PFSK-1 (cell line): ENCODE results near the gene MAML2.

Experiments
- FOXP2 ChIP-seq: optimal IDR thresholded peaks from 2 replicates; pipeline ENCODE3; 2011; ENCODE audit warnings: borderline replicate concordance, control low read depth, inconsistent platforms; ENCODE audit not compliant: insufficient read depth; ENCODE audit errors: extremely low read length, extremely low read depth
- POLR2AphosphoS5 ChIP-seq: IDR thresholded peaks from 2 replicates; pipeline ENCODE4 v1.6.1; 2012; ENCODE audit warnings: low read depth, mild to moderate bottlenecking, control low read depth, low read length, moderate library complexity
- SIN3A ChIP-seq: IDR thresholded peaks from 2 replicates; pipeline ENCODE4 v1.6.1; 2012; ENCODE audit warnings: mild to moderate bottlenecking, low read length, moderate library complexity, borderline replicate concordance; ENCODE audit not compliant: insufficient read depth
- TAF1 ChIP-seq: IDR thresholded peaks from 2 replicates; pipeline ENCODE4 v1.6.1; 2012; ENCODE audit warnings: low read length, control low read depth, borderline replicate concordance; ENCODE audit not compliant: insufficient read depth
- TF ChIP-seq, protein P1 (sequence below), 2 experiments: IDR thresholded peaks; 2 replicates each; pipeline versions ENCODE4 v1.6.1 to v1.8.0; 2011 to 2012; ENCODE audit warnings: low read depth in 2 of 2, low read length in 2 of 2, control low read depth in 1 of 2, inconsistent platforms in 1 of 2, mild to moderate bottlenecking in 1 of 2, moderate library complexity in 1 of 2; ENCODE audit not compliant: insufficient read depth in 1 of 2

The MAML2 gene

DNA sequence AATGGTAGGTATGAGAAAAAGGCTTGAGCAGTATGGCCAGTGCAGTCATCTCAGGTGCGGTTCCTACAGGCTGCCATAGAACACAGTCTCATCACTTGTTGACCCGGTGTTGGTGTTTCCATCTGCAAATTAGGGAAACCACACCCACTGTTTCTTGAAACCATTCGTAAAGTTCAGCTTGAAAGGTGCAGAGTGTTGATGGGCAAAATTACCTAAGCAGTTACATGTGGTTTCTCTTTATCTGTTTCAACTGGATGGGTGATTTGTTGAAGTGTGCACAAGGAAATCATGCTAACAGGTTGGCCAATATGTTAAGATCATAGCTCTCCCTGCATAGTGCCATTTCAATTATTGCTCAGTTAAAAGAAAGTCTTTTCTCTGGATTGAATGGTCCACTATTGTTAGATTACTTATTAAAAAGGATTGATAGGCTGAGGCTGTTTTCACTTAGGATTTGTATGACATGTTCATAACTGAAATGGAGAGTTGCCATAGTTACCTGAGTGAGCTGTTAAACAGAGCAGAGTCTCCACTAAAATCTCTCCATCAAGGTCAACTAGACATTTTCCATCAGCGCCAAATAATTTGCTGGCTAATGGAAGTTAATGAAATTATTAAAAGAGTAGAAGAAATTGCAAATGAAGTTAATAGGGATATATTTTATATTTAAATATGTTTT, 215.9 kb downstream of the MAML2 start:
- no peak for TF ChIP-seq TAF1
- no peak for TF ChIP-seq SIN3A
- no peak for TF ChIP-seq POLR2AphosphoS5
- no peak for TF ChIP-seq FOXP2
- TF ChIP-seq, protein P1, sequence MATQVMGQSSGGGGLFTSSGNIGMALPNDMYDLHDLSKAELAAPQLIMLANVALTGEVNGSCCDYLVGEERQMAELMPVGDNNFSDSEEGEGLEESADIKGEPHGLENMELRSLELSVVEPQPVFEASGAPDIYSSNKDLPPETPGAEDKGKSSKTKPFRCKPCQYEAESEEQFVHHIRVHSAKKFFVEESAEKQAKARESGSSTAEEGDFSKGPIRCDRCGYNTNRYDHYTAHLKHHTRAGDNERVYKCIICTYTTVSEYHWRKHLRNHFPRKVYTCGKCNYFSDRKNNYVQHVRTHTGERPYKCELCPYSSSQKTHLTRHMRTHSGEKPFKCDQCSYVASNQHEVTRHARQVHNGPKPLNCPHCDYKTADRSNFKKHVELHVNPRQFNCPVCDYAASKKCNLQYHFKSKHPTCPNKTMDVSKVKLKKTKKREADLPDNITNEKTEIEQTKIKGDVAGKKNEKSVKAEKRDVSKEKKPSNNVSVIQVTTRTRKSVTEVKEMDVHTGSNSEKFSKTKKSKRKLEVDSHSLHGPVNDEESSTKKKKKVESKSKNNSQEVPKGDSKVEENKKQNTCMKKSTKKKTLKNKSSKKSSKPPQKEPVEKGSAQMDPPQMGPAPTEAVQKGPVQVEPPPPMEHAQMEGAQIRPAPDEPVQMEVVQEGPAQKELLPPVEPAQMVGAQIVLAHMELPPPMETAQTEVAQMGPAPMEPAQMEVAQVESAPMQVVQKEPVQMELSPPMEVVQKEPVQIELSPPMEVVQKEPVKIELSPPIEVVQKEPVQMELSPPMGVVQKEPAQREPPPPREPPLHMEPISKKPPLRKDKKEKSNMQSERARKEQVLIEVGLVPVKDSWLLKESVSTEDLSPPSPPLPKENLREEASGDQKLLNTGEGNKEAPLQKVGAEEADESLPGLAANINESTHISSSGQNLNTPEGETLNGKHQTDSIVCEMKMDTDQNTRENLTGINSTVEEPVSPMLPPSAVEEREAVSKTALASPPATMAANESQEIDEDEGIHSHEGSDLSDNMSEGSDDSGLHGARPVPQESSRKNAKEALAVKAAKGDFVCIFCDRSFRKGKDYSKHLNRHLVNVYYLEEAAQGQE (IDR thresholded peaks at IDR 0.05; ENCODE audit: insufficient read depth in 1 of 2, low read depth in 2 of 2, low read length in 2 of 2) = no peak

DNA sequence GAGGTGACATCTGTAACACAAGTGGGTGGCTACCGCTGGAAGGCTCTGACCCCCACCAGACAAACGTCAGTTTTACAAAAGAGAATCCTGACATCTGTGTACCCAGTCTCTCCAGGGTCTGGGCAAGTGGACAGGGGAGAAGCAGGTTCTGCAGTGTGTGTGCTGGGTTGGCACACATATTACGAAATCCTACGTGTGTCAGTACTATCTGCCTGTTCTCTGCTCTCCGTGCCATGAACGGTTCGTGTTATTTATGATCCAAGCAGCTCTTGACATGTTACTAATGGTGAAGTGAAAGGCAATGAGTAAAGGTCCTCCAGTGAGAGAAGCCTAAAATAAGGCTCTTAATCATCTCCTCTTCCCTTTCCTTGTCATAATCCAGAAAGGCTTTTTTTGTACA, 217.6 kb downstream of the MAML2 start:
- TF ChIP-seq SIN3A (no peak), POLR2AphosphoS5 (no peak), TAF1 (no peak), FOXP2 (no peak)
- TF ChIP-seq, protein P1 (IDR thresholded peaks at IDR 0.05; ENCODE audit: insufficient read depth in 1 of 2, low read depth in 2 of 2, low read length in 2 of 2) = no peak

DNA sequence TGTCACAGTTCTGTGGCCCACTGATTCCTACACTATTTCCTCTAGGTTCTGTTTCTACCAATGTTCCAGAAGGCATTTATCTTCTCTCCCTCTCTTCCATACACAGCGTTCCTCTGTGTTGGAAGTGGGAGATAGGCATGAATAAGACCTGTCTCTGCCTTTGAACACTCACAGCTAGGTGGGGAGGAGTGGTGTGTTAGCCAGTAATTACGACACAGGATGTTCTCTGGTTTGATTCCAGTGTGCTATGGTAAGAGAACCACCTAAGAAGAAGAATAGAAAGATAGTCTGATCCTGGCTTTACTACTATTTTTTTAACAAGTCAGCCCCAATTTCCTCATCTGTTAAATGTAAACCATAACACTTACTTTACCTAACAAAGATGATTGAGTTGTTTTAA, 218.8 kb downstream of the MAML2 start:
- TF ChIP-seq TAF1 (no peak), POLR2AphosphoS5 (no peak), SIN3A (no peak), FOXP2 (no peak)
- TF ChIP-seq, protein P1 (IDR thresholded peaks at IDR 0.05; ENCODE audit: insufficient read depth in 1 of 2, low read depth in 2 of 2, low read length in 2 of 2) = no peak

DNA sequence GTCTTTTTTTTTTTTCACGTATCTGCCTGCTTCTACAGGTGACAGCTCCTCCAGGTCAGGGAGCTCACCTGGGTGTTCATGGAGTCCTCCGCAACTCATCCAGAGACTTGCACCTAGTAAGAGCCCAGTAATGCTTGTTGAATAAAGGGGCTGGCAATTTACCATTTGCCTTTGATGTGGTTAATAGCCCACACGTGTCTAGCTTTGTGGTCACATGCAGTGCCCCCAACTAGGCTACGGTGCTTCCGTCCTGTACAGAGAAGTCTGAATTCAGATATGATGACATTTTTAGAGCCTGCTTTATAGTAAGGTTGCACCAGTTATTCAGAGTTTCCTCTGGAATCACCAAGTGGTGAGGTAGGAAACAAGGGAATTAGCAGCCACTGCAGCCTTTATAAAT, 219.7 kb downstream of the MAML2 start:
- TF ChIP-seq SIN3A (no peak), TAF1 (no peak), FOXP2 (no peak), POLR2AphosphoS5 (no peak)
- TF ChIP-seq, protein P1 (IDR thresholded peaks at IDR 0.05; ENCODE audit: insufficient read depth in 1 of 2, low read depth in 2 of 2, low read length in 2 of 2) = no peak

DNA sequence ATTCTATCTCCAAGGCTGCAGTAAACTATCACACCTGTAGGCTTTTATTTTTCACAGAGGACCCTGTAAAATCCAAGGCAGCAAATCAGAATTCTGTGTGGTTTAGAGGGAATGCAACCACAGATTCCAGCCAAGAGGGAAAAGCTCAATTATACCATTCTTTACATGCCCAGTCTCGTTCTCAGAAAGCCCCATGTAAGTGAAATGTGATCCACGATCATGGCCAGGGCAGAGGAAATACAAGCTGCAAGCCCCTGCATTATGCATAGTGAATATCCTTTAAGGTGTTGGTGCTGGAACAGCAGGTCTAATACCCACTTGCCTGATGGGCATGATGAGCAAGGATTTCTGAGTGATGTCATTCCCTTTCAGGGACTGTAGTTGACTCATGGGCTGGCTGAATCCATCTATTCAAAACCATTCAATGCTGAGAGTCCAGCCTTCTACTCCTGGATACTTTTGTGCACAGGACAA, 220.4 kb downstream of the MAML2 start:
- TF ChIP-seq POLR2AphosphoS5 (no peak), FOXP2 (no peak), TAF1 (no peak), SIN3A (no peak)
- TF ChIP-seq, protein P1 (IDR thresholded peaks at IDR 0.05; ENCODE audit: insufficient read depth in 1 of 2, low read depth in 2 of 2, low read length in 2 of 2) = no peak
